OCI-LY1 (cell line): ENCODE data around the gene KCNT1.

Source experiments
- CTCF ChIP-seq: fragments of 200-600 bp; sonication (generic), shearing (Covaris generic); IDR thresholded peaks from 2 replicates; pipeline ENCODE4 v1.5.1; 2017; ENCODE audit warnings: mild to moderate bottlenecking, antibody characterized with exemption, low read length, moderate library complexity, mixed read lengths
- EZH2 ChIP-seq: fragments of 200-600 bp; sonication (generic), shearing (Covaris generic); IDR thresholded peaks from 2 replicates; pipeline ENCODE4 v1.8.0; 2017; ENCODE audit warnings: borderline replicate concordance, mixed run types, mild to moderate bottlenecking, antibody characterized with exemption, low read length, moderate library complexity, mixed read lengths

- no peak for TF ChIP-seq CTCF
- TF ChIP-seq EZH2: no peak
These were observed 88.9 kb downstream of the KCNT1 start for GRCh38 chr9:135790850-135791249.
